Sigmoid colon (tissue), 7 donors: ENCODE results near the gene SLN. TPM values are rescaled to one million over a fixed set of nuclear protein-coding genes. Genes with fewer than 3 reads are reported as not detected.

Source experiments
- DNase-seq: peaks from one replicate; pipeline ENCODE4 v3.0.0-alpha.2; 2019
- H3K27ac ChIP-seq, 4 donors: fragments of 200-600 bp; sonication (generic); one replicate each; pipeline ENCODE4 v1.5.1; 2016 to 2019; ENCODE audit warnings: mild to moderate bottlenecking in 1 of 4
- H3K27me3 ChIP-seq, 3 donors: fragments of 200-600 bp; sonication (generic); one replicate each; pipeline ENCODE4 v1.5.1; 2019; ENCODE audit warnings: mild to moderate bottlenecking in 1 of 3
- H3K36me3 ChIP-seq, 4 donors: fragments of 200-600 bp; sonication (generic); one replicate each; pipeline ENCODE4 v1.5.1; 2016 to 2019
- H3K4me1 ChIP-seq, 4 donors: fragments of 200-600 bp; sonication (generic); one replicate each; pipeline ENCODE4 v1.5.1; 2017 to 2019
- H3K4me3 ChIP-seq, 4 donors: fragments of 200-600 bp; sonication (generic); one replicate each; pipeline ENCODE4 v1.5.1; 2017 to 2019; ENCODE audit warnings: mild to moderate bottlenecking in 2 of 4, moderate library complexity in 1 of 4
- H3K9me3 ChIP-seq, 4 donors: fragments of 200-600 bp in 3 of 4; sonication (generic) in 3 of 4; one replicate each; pipeline versions ENCODE4 v1.5.1 to v1.6.1; 2013 to 2019
- EP300 ChIP-seq, 4 donors: sonication (generic); formaldehyde crosslinking; IDR thresholded peaks; one replicate each; pipeline ENCODE4 v1.6.1; 2017; ENCODE audit warnings: antibody characterized with exemption in 4 of 4
- POLR2A ChIP-seq, 2 donors: fragments of 450-650 bp; IDR thresholded peaks; one replicate each; pipeline ENCODE4 v1.6.1; 2016; ENCODE audit warnings: antibody characterized with exemption in 2 of 2, mild to moderate bottlenecking in 2 of 2, moderate library complexity in 2 of 2
- POLR2AphosphoS5 ChIP-seq, 4 donors: sonication (generic); formaldehyde crosslinking; IDR thresholded peaks; one replicate each; pipeline ENCODE4 v1.6.1; 2017; ENCODE audit warnings: antibody characterized with exemption in 4 of 4
- WGBS, 2 donors: extraction: QIAGEN DNeasy Blood & Tissue Kit; methylation state at CpG; one replicate each; pipeline ENCODE4 v1.1.7; 2013; 5-methylcytosine and 5-hydroxymethylcytosine counted together
- intact Hi-C: fragments of 100-400 bp; cut with DNase I; formaldehyde crosslinking; loops from one replicate; pipeline ENCODE4 v1.15.1; 2023
- polyA plus RNA-seq, 3 donors: library from polyadenylated mRNA; stranded (reverse); fragments of 200-250 nt; gene quantifications; one replicate each; pipeline ENCODE4 v1.2.3, GENCODE V29; 2013
- total RNA-seq, 4 donors: library from RNA; depleted of rRNA; stranded (reverse); fragments of >200 nt; gene quantifications; one replicate each; pipeline ENCODE4 v1.1.0, GENCODE V29; 2016
- TF ChIP-seq, protein P1 (sequence below), 4 experiments: fragments of 450-650 bp in 3 of 4; fragments of 200-600 bp in 1 of 4; IDR thresholded peaks; one replicate each; pipeline ENCODE4 v1.5.1; 2016 to 2019; ENCODE audit warnings: antibody characterized with exemption in 4 of 4, mild to moderate bottlenecking in 3 of 4, moderate library complexity in 2 of 4
- donor health status: healthy with polysubstance abuse.
- donor health status: Bipolar disorder and iron deficiency.
- donor health status: healthy.

Gene SLN
- total and polyA plus RNA-seq, 7 donors = not detected

DNA sequence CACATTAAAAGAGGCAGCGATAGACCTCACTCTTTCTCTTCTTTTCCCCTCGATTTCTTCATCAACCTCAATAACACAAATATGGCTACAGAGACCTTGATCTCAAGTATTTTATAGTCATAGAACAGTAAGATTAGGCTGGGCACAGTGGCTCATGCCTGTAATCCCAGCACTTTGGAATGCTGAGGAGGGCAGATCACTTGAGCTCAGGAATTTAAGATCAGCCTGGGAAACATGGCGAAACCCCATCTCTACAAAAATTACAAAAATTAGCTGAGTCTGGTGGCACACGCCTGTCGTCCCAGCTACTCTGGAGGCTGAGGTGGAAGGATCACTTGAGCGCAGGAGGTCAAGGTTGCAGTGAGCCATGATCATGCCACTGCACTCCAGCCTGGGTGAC is 14.6 kb downstream of the SLN start:
- Histone ChIP-seq H3K9me3 (no peaks in the 10 kb centered on the region), H3K4me1 (peaks cover 0 to 10% (median 4%) of the 10 kb centered on the region in 4 donors), H3K4me3 (no peak overlapping the region), H3K27ac (no peak overlapping the region), H3K27me3 (no peaks in the 10 kb centered on the region), H3K36me3 (no peaks in the 10 kb centered on the region)
- WGBS, 2 donors = 77 to 87% methylated on average over 6 of the region's 6 CpGs
- TF ChIP-seq POLR2AphosphoS5 (IDR thresholded peaks at IDR 0.05) (no peak), POLR2A (IDR thresholded peaks at IDR 0.05) (no peak), EP300 (IDR thresholded peaks at IDR 0.05) (no peak)
- TF ChIP-seq, protein P1, sequence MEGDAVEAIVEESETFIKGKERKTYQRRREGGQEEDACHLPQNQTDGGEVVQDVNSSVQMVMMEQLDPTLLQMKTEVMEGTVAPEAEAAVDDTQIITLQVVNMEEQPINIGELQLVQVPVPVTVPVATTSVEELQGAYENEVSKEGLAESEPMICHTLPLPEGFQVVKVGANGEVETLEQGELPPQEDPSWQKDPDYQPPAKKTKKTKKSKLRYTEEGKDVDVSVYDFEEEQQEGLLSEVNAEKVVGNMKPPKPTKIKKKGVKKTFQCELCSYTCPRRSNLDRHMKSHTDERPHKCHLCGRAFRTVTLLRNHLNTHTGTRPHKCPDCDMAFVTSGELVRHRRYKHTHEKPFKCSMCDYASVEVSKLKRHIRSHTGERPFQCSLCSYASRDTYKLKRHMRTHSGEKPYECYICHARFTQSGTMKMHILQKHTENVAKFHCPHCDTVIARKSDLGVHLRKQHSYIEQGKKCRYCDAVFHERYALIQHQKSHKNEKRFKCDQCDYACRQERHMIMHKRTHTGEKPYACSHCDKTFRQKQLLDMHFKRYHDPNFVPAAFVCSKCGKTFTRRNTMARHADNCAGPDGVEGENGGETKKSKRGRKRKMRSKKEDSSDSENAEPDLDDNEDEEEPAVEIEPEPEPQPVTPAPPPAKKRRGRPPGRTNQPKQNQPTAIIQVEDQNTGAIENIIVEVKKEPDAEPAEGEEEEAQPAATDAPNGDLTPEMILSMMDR (IDR thresholded peaks at IDR 0.05) = no peak
- no peak for DNase-seq
- intact Hi-C loops = no loop called here

GRCh38 chr11:107696140-107696539 is 15.7 kb downstream of the SLN start:
- Histone ChIP-seq H3K27me3 (no peaks in the 10 kb centered on the region), H3K9me3 (no peaks in the 10 kb centered on the region), H3K36me3 (no peaks in the 10 kb centered on the region), H3K4me3 (no peak overlapping the region), H3K27ac (peak overlapping the region in 2 of 4 donors; percentile 33 to 43), H3K4me1 (peaks cover 0 to 10% (median 4%) of the 10 kb centered on the region in 4 donors)
- intact Hi-C loops = no loop called here
- 14 to 49% methylated on average over 1 of the region's 1 CpG for WGBS, 2 donors
- DNase-seq = no peak
- TF ChIP-seq, protein P1 (IDR thresholded peaks at IDR 0.05) = no peak
- peak in 1 of 4 donors; percentile 16 for TF ChIP-seq POLR2AphosphoS5 (IDR thresholded peaks at IDR 0.05)
- TF ChIP-seq EP300 (IDR thresholded peaks at IDR 0.05) = no peak
- no peak for TF ChIP-seq POLR2A (IDR thresholded peaks at IDR 0.05)

GRCh38 chr11:107695446-107695845 is 16.4 kb downstream of the SLN start:
- peak overlapping the region in 2 of 4 donors; percentile 33 to 43 for H3K27ac ChIP-seq

GRCh38 chr11:107691000-107691750 is 20.7 kb downstream of the SLN start:
- Histone ChIP-seq H3K27ac (no peak overlapping the region), H3K36me3 (no peaks in the 10 kb centered on the region), H3K9me3 (no peaks in the 10 kb centered on the region), H3K4me3 (no peak overlapping the region), H3K4me1 (peaks cover 0 to 16% (median 2%) of the 10 kb centered on the region in 4 donors), H3K27me3 (no peaks in the 10 kb centered on the region)
- TF ChIP-seq POLR2AphosphoS5 (IDR thresholded peaks at IDR 0.05) = no peak
- 15 to 59% methylated on average over 3 of the region's 3 CpGs for WGBS, 2 donors
- no peak for DNase-seq
- intact Hi-C loops = no loop called here

More at GRCh38 chr11:107695446-107695845, 16.4 kb downstream of the SLN start:
- TF ChIP-seq POLR2AphosphoS5 (IDR thresholded peaks at IDR 0.05) = no peak
- intact Hi-C loops = no loop called here
- no peaks in the 10 kb centered on the region for H3K36me3 ChIP-seq
- no peak overlapping the region for H3K4me3 ChIP-seq
- DNase-seq = no peak
- H3K27me3 ChIP-seq = no peaks in the 10 kb centered on the region
- WGBS, 2 donors = 49 to 74% methylated on average over 1 of the region's 1 CpG
- H3K9me3 ChIP-seq = no peaks in the 10 kb centered on the region
- peaks cover 0 to 10% (median 4%) of the 10 kb centered on the region in 4 donors for H3K4me1 ChIP-seq

GRCh38 chr11:107689317-107690202 is 22.3 kb downstream of the SLN start:
- H3K9me3 ChIP-seq = no peaks in the 10 kb centered on the region
- peaks cover 0 to 8% (median 0%) of the 10 kb centered on the region in 4 donors for H3K4me1 ChIP-seq
- no peak overlapping the region for H3K4me3 ChIP-seq
- peak; percentile 80 for DNase-seq
- TF ChIP-seq, protein P1 (IDR thresholded peaks at IDR 0.05) = peak; percentile 44 to 63 (median 50)
- no peak for TF ChIP-seq EP300 (IDR thresholded peaks at IDR 0.05)
- no peak for TF ChIP-seq POLR2A (IDR thresholded peaks at IDR 0.05)
- no peak for TF ChIP-seq POLR2AphosphoS5 (IDR thresholded peaks at IDR 0.05)
- H3K27me3 ChIP-seq = no peaks in the 10 kb centered on the region
- H3K27ac ChIP-seq = no peak overlapping the region
- 41 to 50% methylated on average over 11 of the region's 11 CpGs for WGBS, 2 donors
- intact Hi-C loops = loop anchor here (5.0 kb wide), 2 partner anchors 112 to 127 kb away; no protein-coding TSS in a partner anchor
- H3K36me3 ChIP-seq = no peaks in the 10 kb centered on the region
